ENCODE data around the gene SORCS1. TPM values are rescaled to one million over a fixed set of nuclear protein-coding genes. Genes with fewer than 3 reads are reported as not detected.

Gene SORCS1
- polyA plus RNA-seq, 1 donor (not counting 4 experiments of a cell fraction or from before 2014, with no cell fraction given) = not detected

GRCh38 chr10:107022600-107023354 is 141.7 kb downstream of the SORCS1 start:
- H3K4me1 ChIP-seq (ENCODE audit: control insufficient read depth, extremely low read depth, insufficient read depth, low read length) = no peaks in the 10 kb centered on the region
- no peaks in the 10 kb centered on the region for H3K79me2 ChIP-seq (ENCODE audit: control insufficient read depth, insufficient read depth, low read length)
- TF ChIP-seq CTCF (optimal IDR thresholded peaks at IDR 0.05 in 1 of 3, IDR thresholded peaks at IDR 0.05 in 1 of 3, conservative IDR thresholded peaks at IDR 0.05 in 1 of 3; ENCODE audit: extremely low read depth in 1 of 3, insufficient read depth in 2 of 3, low read length in 3 of 3) (no peak), EZH2 (IDR thresholded peaks at IDR 0.05; ENCODE audit: low read length) (no peak)
- no peak overlapping the region for H2AFZ ChIP-seq (ENCODE audit: control insufficient read depth, low read length)
- no peak overlapping the region for H3K27ac ChIP-seq (ENCODE audit: control insufficient read depth, insufficient read depth, low read length)
- H3K27me3 ChIP-seq (ENCODE audit: control insufficient read depth, extremely low read depth, insufficient read depth, low read length) = no peaks in the 10 kb centered on the region
- H3K9me1 ChIP-seq (ENCODE audit: control insufficient read depth, extremely low read depth, insufficient read depth, low read length) = no peaks in the 10 kb centered on the region
- no peaks in the 10 kb centered on the region for H3K36me3 ChIP-seq (ENCODE audit: control insufficient read depth in 2 of 2, extremely low read depth in 1 of 2, insufficient read depth in 2 of 2, low read length in 2 of 2)
- DNase-seq (ENCODE audit: low read depth, low spot score) = no peak
- FAIRE-seq = no peak
- no peaks in the 10 kb centered on the region for H3K9me3 ChIP-seq (ENCODE audit: control insufficient read depth, low read depth, low read length)
- dilution Hi-C loops (cut with MboI; ENCODE audit: extremely low pct_ligation_motif_present, low sequenced_read_pairs) = no loop called here
- H4K20me1 ChIP-seq (ENCODE audit: control insufficient read depth, extremely low read depth, insufficient read depth, low read length) = no peaks in the 10 kb centered on the region
- no peak overlapping the region for H3K4me3 ChIP-seq (ENCODE audit: control insufficient read depth in 2 of 3, extremely low read depth in 1 of 3, insufficient read depth in 2 of 3, low read depth in 1 of 3, low read length in 3 of 3)
- H3K9ac ChIP-seq (ENCODE audit: control insufficient read depth, extremely low read depth, insufficient read depth, low read length) = no peak overlapping the region
- no peak overlapping the region for H3K4me2 ChIP-seq (ENCODE audit: control insufficient read depth, extremely low read depth, insufficient read depth, low read depth, low read length)

DNA sequence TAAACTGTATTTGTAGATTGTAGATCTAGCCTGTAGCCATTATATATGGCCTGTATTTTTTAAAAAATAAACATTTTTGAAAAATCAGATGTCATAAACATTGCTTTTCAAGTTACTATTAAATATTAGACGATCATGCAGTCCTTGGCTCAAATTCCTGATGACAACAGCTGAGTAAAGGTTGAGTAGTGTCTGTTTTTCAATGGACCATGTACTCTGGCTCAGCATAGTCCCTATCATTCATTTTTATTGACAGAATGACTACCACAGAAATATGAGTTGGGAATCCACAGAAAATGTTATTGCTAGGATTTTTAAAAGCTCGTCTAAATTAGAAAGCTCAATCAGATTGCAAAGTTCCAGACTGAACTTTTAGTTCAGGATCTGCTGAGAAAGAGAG is 145.4 kb downstream of the SORCS1 start:
- Histone ChIP-seq H3K9ac (ENCODE audit: control insufficient read depth, extremely low read depth, insufficient read depth, low read length) (no peak overlapping the region), H3K4me2 (ENCODE audit: control insufficient read depth, extremely low read depth, insufficient read depth, low read depth, low read length) (no peak overlapping the region), H3K79me2 (ENCODE audit: control insufficient read depth, insufficient read depth, low read length) (no peaks in the 10 kb centered on the region), H3K36me3 (ENCODE audit: control insufficient read depth in 2 of 2, extremely low read depth in 1 of 2, insufficient read depth in 2 of 2, low read length in 2 of 2) (no peaks in the 10 kb centered on the region), H2AFZ (ENCODE audit: control insufficient read depth, low read length) (no peak overlapping the region), H3K4me1 (ENCODE audit: control insufficient read depth, extremely low read depth, insufficient read depth, low read length) (no peaks in the 10 kb centered on the region), H3K9me3 (ENCODE audit: control insufficient read depth, low read depth, low read length) (no peaks in the 10 kb centered on the region), H4K20me1 (ENCODE audit: control insufficient read depth, extremely low read depth, insufficient read depth, low read length) (no peaks in the 10 kb centered on the region), H3K27me3 (ENCODE audit: control insufficient read depth, extremely low read depth, insufficient read depth, low read length) (no peaks in the 10 kb centered on the region), H3K4me3 (ENCODE audit: control insufficient read depth in 2 of 3, extremely low read depth in 1 of 3, insufficient read depth in 2 of 3, low read depth in 1 of 3, low read length in 3 of 3) (no peak overlapping the region), H3K9me1 (ENCODE audit: control insufficient read depth, extremely low read depth, insufficient read depth, low read length) (no peaks in the 10 kb centered on the region), H3K27ac (ENCODE audit: control insufficient read depth, insufficient read depth, low read length) (no peak overlapping the region)
- FAIRE-seq (no peak), DNase-seq (ENCODE audit: low read depth, low spot score) (no peak)
- no peak for TF ChIP-seq CTCF (optimal IDR thresholded peaks at IDR 0.05 in 1 of 3, IDR thresholded peaks at IDR 0.05 in 1 of 3, conservative IDR thresholded peaks at IDR 0.05 in 1 of 3; ENCODE audit: extremely low read depth in 1 of 3, insufficient read depth in 2 of 3, low read length in 3 of 3)
- no peak for TF ChIP-seq EZH2 (IDR thresholded peaks at IDR 0.05; ENCODE audit: low read length)
- dilution Hi-C loops (cut with MboI; ENCODE audit: extremely low pct_ligation_motif_present, low sequenced_read_pairs) = no loop called here

Data from keratinocyte (primary cell).